NT2/D1 (cell line): ENCODE measurements around the gene AOPEP.

ENCODE experiments used
- SUZ12 ChIP-seq: IDR thresholded peaks from 2 replicates; pipeline ENCODE4 v1.6.1; 2011; ENCODE audit not compliant: insufficient read length, insufficient read depth; ENCODE audit errors: extremely low read depth
- YY1 ChIP-seq: IDR thresholded peaks from 2 replicates; pipeline ENCODE4 v1.6.1; 2011; ENCODE audit not compliant: insufficient read length, insufficient read depth
- ZNF274 ChIP-seq: IDR thresholded peaks from 2 replicates; pipeline ENCODE4 v1.6.1; 2011; ENCODE audit warnings: mild to moderate bottlenecking, low read depth, low read length

- TF ChIP-seq ZNF274 (no peak), YY1 (no peak), SUZ12 (no peak)
These were observed 19.6 kb upstream of the AOPEP start for GRCh38 chr9:94706922-94707321.
